ENCODE data around the gene HS3ST4.

HS3ST4 gene

GRCh38 chr16:25812215-25812614 is 120.5 kb downstream of the HS3ST4 start:
- peaks cover 0 to 4% (median 0%) of the 10 kb centered on the region in 5 donors for H3K27me3 ChIP-seq (ENCODE audit: control insufficient read depth in 5 of 5, insufficient read depth in 4 of 5, low read length in 5 of 5)
- no peak overlapping the region for H3K4me3 ChIP-seq (ENCODE audit: low read depth in 1 of 5, low read length in 5 of 5)
- no peaks in the 10 kb centered on the region for H3K4me1 ChIP-seq (ENCODE audit: control insufficient read depth in 5 of 5, insufficient read depth in 5 of 5, low read length in 5 of 5)
- H3K9ac ChIP-seq (ENCODE audit: low read length in 5 of 5) = no peak overlapping the region
- H3K27ac ChIP-seq (ENCODE audit: low read depth, low read length) = no peak overlapping the region
- H3K9me3 ChIP-seq (ENCODE audit: control insufficient read depth in 5 of 5, low read length in 5 of 5) = no peaks in the 10 kb centered on the region
- no peaks in the 10 kb centered on the region for H3K36me3 ChIP-seq (ENCODE audit: control insufficient read depth in 5 of 5, insufficient read depth in 5 of 5, low read length in 5 of 5)

- Histone ChIP-seq H3K27ac (ENCODE audit: low read depth, low read length) (no peak overlapping the region), H3K36me3 (ENCODE audit: control insufficient read depth in 5 of 5, insufficient read depth in 5 of 5, low read length in 5 of 5) (no peaks in the 10 kb centered on the region), H3K4me1 (ENCODE audit: control insufficient read depth in 5 of 5, insufficient read depth in 5 of 5, low read length in 5 of 5) (no peaks in the 10 kb centered on the region), H3K4me3 (ENCODE audit: low read depth in 1 of 5, low read length in 5 of 5) (no peak overlapping the region), H3K9ac (ENCODE audit: low read length in 5 of 5) (no peak overlapping the region), H3K9me3 (ENCODE audit: control insufficient read depth in 5 of 5, low read length in 5 of 5) (no peaks in the 10 kb centered on the region), H3K27me3 (ENCODE audit: control insufficient read depth in 5 of 5, insufficient read depth in 4 of 5, low read length in 5 of 5) (peaks cover 0 to 4% (median 0%) of the 10 kb centered on the region in 5 donors)
These were observed 125.5 kb downstream of the HS3ST4 start for GRCh38 chr16:25817295-25817694.

- no peak overlapping the region for H3K4me3 ChIP-seq (ENCODE audit: low read depth in 1 of 5, low read length in 5 of 5)
- no peak overlapping the region for H3K9ac ChIP-seq (ENCODE audit: low read length in 5 of 5)
- no peaks in the 10 kb centered on the region for H3K36me3 ChIP-seq (ENCODE audit: control insufficient read depth in 5 of 5, insufficient read depth in 5 of 5, low read length in 5 of 5)
- no peaks in the 10 kb centered on the region for H3K4me1 ChIP-seq (ENCODE audit: control insufficient read depth in 5 of 5, insufficient read depth in 5 of 5, low read length in 5 of 5)
- H3K27me3 ChIP-seq (ENCODE audit: control insufficient read depth in 5 of 5, insufficient read depth in 4 of 5, low read length in 5 of 5) = peaks cover 0 to 4% (median 0%) of the 10 kb centered on the region in 5 donors
- H3K9me3 ChIP-seq (ENCODE audit: control insufficient read depth in 5 of 5, low read length in 5 of 5) = no peaks in the 10 kb centered on the region
- H3K27ac ChIP-seq (ENCODE audit: low read depth, low read length) = no peak overlapping the region
These were observed 126.1 kb downstream of the HS3ST4 start for GRCh38 chr16:25817876-25818275.

GRCh38 chr16:25823891-25824290 is 132.1 kb downstream of the HS3ST4 start:
- Histone ChIP-seq H3K9ac (ENCODE audit: low read length in 5 of 5) (no peak overlapping the region), H3K9me3 (ENCODE audit: control insufficient read depth in 5 of 5, low read length in 5 of 5) (no peaks in the 10 kb centered on the region), H3K36me3 (ENCODE audit: control insufficient read depth in 5 of 5, insufficient read depth in 5 of 5, low read length in 5 of 5) (no peaks in the 10 kb centered on the region), H3K4me3 (ENCODE audit: low read depth in 1 of 5, low read length in 5 of 5) (no peak overlapping the region), H3K27me3 (ENCODE audit: control insufficient read depth in 5 of 5, insufficient read depth in 4 of 5, low read length in 5 of 5) (peaks cover 0 to 4% (median 0%) of the 10 kb centered on the region in 5 donors), H3K27ac (ENCODE audit: low read depth, low read length) (no peak overlapping the region), H3K4me1 (ENCODE audit: control insufficient read depth in 5 of 5, insufficient read depth in 5 of 5, low read length in 5 of 5) (no peaks in the 10 kb centered on the region)

- no peaks in the 10 kb centered on the region for H3K4me1 ChIP-seq (ENCODE audit: control insufficient read depth in 5 of 5, insufficient read depth in 5 of 5, low read length in 5 of 5)
- H3K27ac ChIP-seq (ENCODE audit: low read depth, low read length) = no peak overlapping the region
- no peaks in the 10 kb centered on the region for H3K9me3 ChIP-seq (ENCODE audit: control insufficient read depth in 5 of 5, low read length in 5 of 5)
- no peak overlapping the region for H3K9ac ChIP-seq (ENCODE audit: low read length in 5 of 5)
- no peaks in the 10 kb centered on the region for H3K36me3 ChIP-seq (ENCODE audit: control insufficient read depth in 5 of 5, insufficient read depth in 5 of 5, low read length in 5 of 5)
- peaks cover 0 to 6% (median 5%) of the 10 kb centered on the region in 5 donors for H3K27me3 ChIP-seq (ENCODE audit: control insufficient read depth in 5 of 5, insufficient read depth in 4 of 5, low read length in 5 of 5)
- no peak overlapping the region for H3K4me3 ChIP-seq (ENCODE audit: low read depth in 1 of 5, low read length in 5 of 5)
These were observed 135.9 kb downstream of the HS3ST4 start for GRCh38 chr16:25827709-25828108.

- no peak overlapping the region for H3K4me3 ChIP-seq (ENCODE audit: low read depth in 1 of 5, low read length in 5 of 5)
- no peak overlapping the region for H3K27ac ChIP-seq (ENCODE audit: low read depth, low read length)
- no peaks in the 10 kb centered on the region for H3K4me1 ChIP-seq (ENCODE audit: control insufficient read depth in 5 of 5, insufficient read depth in 5 of 5, low read length in 5 of 5)
- no peaks in the 10 kb centered on the region for H3K36me3 ChIP-seq (ENCODE audit: control insufficient read depth in 5 of 5, insufficient read depth in 5 of 5, low read length in 5 of 5)
- peaks cover 0 to 6% (median 5%) of the 10 kb centered on the region in 5 donors for H3K27me3 ChIP-seq (ENCODE audit: control insufficient read depth in 5 of 5, insufficient read depth in 4 of 5, low read length in 5 of 5)
- no peaks in the 10 kb centered on the region for H3K9me3 ChIP-seq (ENCODE audit: control insufficient read depth in 5 of 5, low read length in 5 of 5)
- no peak overlapping the region for H3K9ac ChIP-seq (ENCODE audit: low read length in 5 of 5)
These were observed 136.8 kb downstream of the HS3ST4 start for GRCh38 chr16:25828510-25828909.

- Histone ChIP-seq H3K36me3 (ENCODE audit: control insufficient read depth in 5 of 5, insufficient read depth in 5 of 5, low read length in 5 of 5) (no peaks in the 10 kb centered on the region), H3K9ac (ENCODE audit: low read length in 5 of 5) (no peak overlapping the region), H3K27me3 (ENCODE audit: control insufficient read depth in 5 of 5, insufficient read depth in 4 of 5, low read length in 5 of 5) (peaks cover 0 to 12% (median 6%) of the 10 kb centered on the region in 5 donors), H3K9me3 (ENCODE audit: control insufficient read depth in 5 of 5, low read length in 5 of 5) (no peaks in the 10 kb centered on the region), H3K27ac (ENCODE audit: low read depth, low read length) (no peak overlapping the region), H3K4me3 (ENCODE audit: low read depth in 1 of 5, low read length in 5 of 5) (no peak overlapping the region), H3K4me1 (ENCODE audit: control insufficient read depth in 5 of 5, insufficient read depth in 5 of 5, low read length in 5 of 5) (no peaks in the 10 kb centered on the region)
These were observed 140.5 kb downstream of the HS3ST4 start for GRCh38 chr16:25832291-25832690.

GRCh38 chr16:25834101-25834500 is 142.3 kb downstream of the HS3ST4 start:
- Histone ChIP-seq H3K9ac (ENCODE audit: low read length in 5 of 5) (no peak overlapping the region), H3K4me3 (ENCODE audit: low read depth in 1 of 5, low read length in 5 of 5) (no peak overlapping the region), H3K27ac (ENCODE audit: low read depth, low read length) (no peak overlapping the region), H3K27me3 (ENCODE audit: control insufficient read depth in 5 of 5, insufficient read depth in 4 of 5, low read length in 5 of 5) (peaks cover 0 to 13% (median 7%) of the 10 kb centered on the region in 5 donors), H3K4me1 (ENCODE audit: control insufficient read depth in 5 of 5, insufficient read depth in 5 of 5, low read length in 5 of 5) (peaks cover 0 to 2% (median 0%) of the 10 kb centered on the region in 5 donors), H3K36me3 (ENCODE audit: control insufficient read depth in 5 of 5, insufficient read depth in 5 of 5, low read length in 5 of 5) (no peaks in the 10 kb centered on the region), H3K9me3 (ENCODE audit: control insufficient read depth in 5 of 5, low read length in 5 of 5) (no peaks in the 10 kb centered on the region)

GRCh38 chr16:25835126-25835525 is 143.4 kb downstream of the HS3ST4 start:
- no peak overlapping the region for H3K27ac ChIP-seq (ENCODE audit: low read depth, low read length)
- no peak overlapping the region for H3K4me3 ChIP-seq (ENCODE audit: low read depth in 1 of 5, low read length in 5 of 5)
- H3K27me3 ChIP-seq (ENCODE audit: control insufficient read depth in 5 of 5, insufficient read depth in 4 of 5, low read length in 5 of 5) = peaks cover 0 to 11% (median 7%) of the 10 kb centered on the region in 5 donors
- peaks cover 0 to 2% (median 0%) of the 10 kb centered on the region in 5 donors for H3K4me1 ChIP-seq (ENCODE audit: control insufficient read depth in 5 of 5, insufficient read depth in 5 of 5, low read length in 5 of 5)
- no peak overlapping the region for H3K9ac ChIP-seq (ENCODE audit: low read length in 5 of 5)
- no peaks in the 10 kb centered on the region for H3K36me3 ChIP-seq (ENCODE audit: control insufficient read depth in 5 of 5, insufficient read depth in 5 of 5, low read length in 5 of 5)
- no peaks in the 10 kb centered on the region for H3K9me3 ChIP-seq (ENCODE audit: control insufficient read depth in 5 of 5, low read length in 5 of 5)

- peaks cover 0 to 11% (median 8%) of the 10 kb centered on the region in 5 donors for H3K27me3 ChIP-seq (ENCODE audit: control insufficient read depth in 5 of 5, insufficient read depth in 4 of 5, low read length in 5 of 5)
- no peak overlapping the region for H3K4me3 ChIP-seq (ENCODE audit: low read depth in 1 of 5, low read length in 5 of 5)
These were observed 147.0 kb downstream of the HS3ST4 start for GRCh38 chr16:25838724-25839186.

More at GRCh38 chr16:25838724-25839186, 147.0 kb downstream of the HS3ST4 start:
- no peak overlapping the region for H3K9ac ChIP-seq (ENCODE audit: low read length in 5 of 5)
- H3K36me3 ChIP-seq (ENCODE audit: control insufficient read depth in 5 of 5, insufficient read depth in 5 of 5, low read length in 5 of 5) = no peaks in the 10 kb centered on the region
- H3K27ac ChIP-seq (ENCODE audit: low read depth, low read length) = no peak overlapping the region
- peaks cover 0 to 2% (median 0%) of the 10 kb centered on the region in 5 donors for H3K4me1 ChIP-seq (ENCODE audit: control insufficient read depth in 5 of 5, insufficient read depth in 5 of 5, low read length in 5 of 5)
- no peaks in the 10 kb centered on the region for H3K9me3 ChIP-seq (ENCODE audit: control insufficient read depth in 5 of 5, low read length in 5 of 5)

Data from subcutaneous abdominal adipose tissue (tissue), 5 donors.